ENCODE data around the gene MXRA8. TPM values are rescaled to one million over a fixed set of nuclear protein-coding genes. Genes with fewer than 3 reads are reported as not detected.
A peak's percentile ranks its signal among the peaks of the same experiment; 100 is the strongest.

MXRA8 gene
- total and polyA plus RNA-seq, 7 experiments from 2014 or later = 0.39 to 2.2 (median 0.86) TPM

DNA sequence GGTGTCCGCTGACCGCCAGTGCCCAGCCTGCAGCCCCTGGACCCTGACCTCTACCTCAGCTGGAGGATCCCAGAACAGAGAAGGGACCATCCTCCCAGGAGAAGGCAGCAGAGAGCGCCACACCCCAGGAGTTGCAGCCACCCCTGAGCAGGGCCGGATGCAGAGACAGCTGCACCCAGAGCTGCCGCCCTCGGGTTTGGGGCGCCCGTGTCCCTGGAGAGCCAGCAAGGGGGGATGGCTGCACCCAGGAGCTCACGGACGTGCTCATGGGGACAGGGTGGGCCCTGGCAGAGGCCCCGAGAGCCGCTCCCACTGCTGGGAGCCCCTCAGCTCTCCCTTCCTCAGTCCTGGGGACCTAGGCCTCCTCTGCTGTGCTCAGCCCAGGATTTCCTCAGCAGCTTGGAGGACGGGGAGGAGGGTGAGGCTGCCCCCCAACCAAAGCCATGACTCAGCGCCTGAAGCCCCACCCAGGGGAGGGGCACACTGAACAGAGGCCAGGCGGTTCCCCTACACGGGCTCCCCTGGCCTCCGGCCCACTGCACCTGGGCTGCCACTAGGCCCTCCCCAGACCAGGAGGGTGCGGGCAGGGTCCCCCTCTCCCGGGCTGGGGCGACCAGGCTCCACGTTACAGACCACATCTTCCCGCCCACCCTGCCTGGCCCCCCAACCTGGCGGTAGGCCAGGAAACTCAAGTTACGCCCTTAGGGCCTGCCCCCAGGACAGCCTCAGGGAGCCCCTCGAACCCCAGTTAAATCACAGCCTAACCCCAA, 52.9 kb downstream of the MXRA8 start:
- H3K9me3 ChIP-seq (ENCODE audit: control insufficient read depth in 2 of 3, low read length in 3 of 3) = no peaks in the 10 kb centered on the region
- Mint-ChIP-seq H3K36me3 (peaks cover 0 to 4% (median 0%) of the 10 kb centered on the region in 5 donors), H3K27me3 (no peaks in the 10 kb centered on the region), H3K9me3 (peaks cover 0 to 2% (median 0%) of the 10 kb centered on the region in 11 donors), H3K4me3 (peak overlapping the region; percentile 82 to 94 (median 88)), H3K4me1 (peaks cover 11 to 24% (median 17%) of the 10 kb centered on the region in 7 donors), H3K27ac (peak overlapping the region; percentile 37 to 88 (median 83))
- no peaks in the 10 kb centered on the region for H3K27me3 ChIP-seq (ENCODE audit: control insufficient read depth in 2 of 2, insufficient read depth in 2 of 2, low read length in 2 of 2)
- peak; percentile 41 to 63 (median 60) for DNase-seq
- ChIA-PET CTCF (interaction anchor here (0.5 to 1.0 kb wide), 7 partner anchors 15 to 203 kb away, joined by 3 to 4 read pairs (median 3); no protein-coding TSS in a partner anchor), POLR2A (interaction anchor here (0.6 to 1.3 kb wide), 7 partner anchors 15 to 203 kb away, joined by 3 to 6 read pairs (median 3); partner anchors contain the start of gene AURKAIP1)
- peaks cover 0 to 5% (median 0%) of the 10 kb centered on the region in 3 experiments for H3K36me3 ChIP-seq (ENCODE audit: control insufficient read depth in 2 of 3, insufficient read depth in 3 of 3, low read length in 3 of 3)
- H3K27ac ChIP-seq (ENCODE audit: low read depth, low read length) = peak overlapping the region; percentile 57
- intact Hi-C loops (cut with micrococcal nuclease) = loop anchor here (1.0 to 10.0 kb wide), 5 partner anchors 53 to 293 kb away; partner anchors contain the start of genes ISG15 (in 2 of the 2) and ATAD3A (in 1 of the 2)
- peak; percentile 26 for ATAC-seq
- H3K4me3 ChIP-seq (ENCODE audit: low read length) = peak overlapping the region; percentile 53
- peaks cover 31 to 34% of the 10 kb centered on the region in 2 donors for H3K4me1 ChIP-seq (ENCODE audit: control insufficient read depth in 2 of 2, insufficient read depth in 2 of 2, low read length in 2 of 2)

- Mint-ChIP-seq H3K27ac (peak overlapping the region in 7 of 9 donors; percentile 38 to 87 (median 68)), H3K9me3 (peaks cover 0 to 2% (median 0%) of the 10 kb centered on the region in 11 donors), H3K4me3 (peak overlapping the region; percentile 42 to 91 (median 85)), H3K4me1 (peaks cover 11 to 24% (median 18%) of the 10 kb centered on the region in 7 donors), H3K27me3 (no peaks in the 10 kb centered on the region), H3K36me3 (peaks cover 0 to 4% (median 0%) of the 10 kb centered on the region in 5 donors)
- intact Hi-C loops (cut with micrococcal nuclease) = loop anchor here (1.0 to 10.0 kb wide), 5 partner anchors 52 to 292 kb away; partner anchors contain the start of genes ISG15 (in 2 of the 2) and ATAD3A (in 1 of the 2)
- Histone ChIP-seq H3K4me1 (ENCODE audit: control insufficient read depth in 2 of 2, insufficient read depth in 2 of 2, low read length in 2 of 2) (peaks cover 28 to 34% of the 10 kb centered on the region in 2 donors), H3K9me3 (ENCODE audit: control insufficient read depth in 2 of 3, low read length in 3 of 3) (no peaks in the 10 kb centered on the region), H3K27ac (ENCODE audit: low read depth, low read length) (peak overlapping the region; percentile 57), H3K36me3 (ENCODE audit: control insufficient read depth in 2 of 3, insufficient read depth in 3 of 3, low read length in 3 of 3) (no peaks in the 10 kb centered on the region), H3K27me3 (ENCODE audit: control insufficient read depth in 2 of 2, insufficient read depth in 2 of 2, low read length in 2 of 2) (no peaks in the 10 kb centered on the region), H3K4me3 (ENCODE audit: low read length) (peak overlapping the region; percentile 53)
- POLR2A ChIA-PET = interaction anchor here (0.6 to 1.3 kb wide), 8 partner anchors 14 to 202 kb away, joined by 3 to 6 read pairs (median 3); partner anchors contain the start of gene AURKAIP1
- CTCF ChIA-PET = interaction anchor here (0.5 to 1.0 kb wide), 6 partner anchors 44 to 202 kb away, joined by 3 to 4 read pairs (median 4); no protein-coding TSS in a partner anchor
- DNase-seq = no peak
- no peak for ATAC-seq
Measured at GRCh38 chr1:1304331-1305299, 53.7 kb downstream of the MXRA8 start.

DNA sequence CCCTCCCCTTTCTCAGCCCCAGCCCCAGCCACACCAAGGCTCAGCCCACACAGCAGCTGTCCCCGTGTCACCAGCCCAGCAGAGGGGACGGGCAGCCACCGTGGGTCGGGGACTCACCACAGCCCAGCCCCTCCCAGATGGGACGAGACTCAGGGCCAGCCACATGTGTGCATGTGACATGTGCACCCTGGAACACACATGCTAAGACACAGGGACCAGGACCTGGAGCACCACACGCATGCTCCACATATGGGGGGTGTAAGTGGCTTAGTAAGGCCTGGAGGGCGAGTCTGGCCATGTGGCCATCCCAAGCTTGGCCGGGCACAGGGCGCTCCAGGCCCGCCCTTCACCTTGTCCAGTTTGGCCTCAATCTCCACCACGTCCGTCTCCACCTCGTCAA, 54.6 kb downstream of the MXRA8 start:
- ChIA-PET CTCF (interaction anchor here (0.6 kb wide), 1 partner anchor 150 kb away, joined by 6 read pairs; no protein-coding TSS in a partner anchor), POLR2A (interaction anchor here (0.9 to 1.3 kb wide), 2 partner anchors 12 to 50 kb away, joined by 3 read pairs; no protein-coding TSS in a partner anchor)
- Histone ChIP-seq H3K27me3 (ENCODE audit: control insufficient read depth in 2 of 2, insufficient read depth in 2 of 2, low read length in 2 of 2) (no peaks in the 10 kb centered on the region), H3K4me1 (ENCODE audit: control insufficient read depth in 2 of 2, insufficient read depth in 2 of 2, low read length in 2 of 2) (peaks cover 23 to 29% of the 10 kb centered on the region in 2 donors), H3K27ac (ENCODE audit: low read depth, low read length) (no peak overlapping the region), H3K4me3 (ENCODE audit: low read length) (no peak overlapping the region), H3K9me3 (ENCODE audit: control insufficient read depth in 2 of 3, low read length in 3 of 3) (no peaks in the 10 kb centered on the region), H3K36me3 (ENCODE audit: control insufficient read depth in 2 of 3, insufficient read depth in 3 of 3, low read length in 3 of 3) (no peaks in the 10 kb centered on the region)
- Mint-ChIP-seq H3K27ac (no peak overlapping the region), H3K36me3 (peaks cover 0 to 4% (median 0%) of the 10 kb centered on the region in 5 donors), H3K27me3 (no peaks in the 10 kb centered on the region), H3K4me1 (peaks cover 11 to 24% (median 18%) of the 10 kb centered on the region in 7 donors), H3K9me3 (peaks cover 0 to 2% (median 0%) of the 10 kb centered on the region in 11 donors), H3K4me3 (peak overlapping the region in 1 of 10 donors; percentile 56)
- intact Hi-C loops (cut with micrococcal nuclease) = loop anchor here in 1 of 2 donors (10.0 kb wide), 1 partner anchor 289 kb away; the partner anchor contains the start of gene ISG15
- no peak for ATAC-seq
- DNase-seq = no peak

DNA sequence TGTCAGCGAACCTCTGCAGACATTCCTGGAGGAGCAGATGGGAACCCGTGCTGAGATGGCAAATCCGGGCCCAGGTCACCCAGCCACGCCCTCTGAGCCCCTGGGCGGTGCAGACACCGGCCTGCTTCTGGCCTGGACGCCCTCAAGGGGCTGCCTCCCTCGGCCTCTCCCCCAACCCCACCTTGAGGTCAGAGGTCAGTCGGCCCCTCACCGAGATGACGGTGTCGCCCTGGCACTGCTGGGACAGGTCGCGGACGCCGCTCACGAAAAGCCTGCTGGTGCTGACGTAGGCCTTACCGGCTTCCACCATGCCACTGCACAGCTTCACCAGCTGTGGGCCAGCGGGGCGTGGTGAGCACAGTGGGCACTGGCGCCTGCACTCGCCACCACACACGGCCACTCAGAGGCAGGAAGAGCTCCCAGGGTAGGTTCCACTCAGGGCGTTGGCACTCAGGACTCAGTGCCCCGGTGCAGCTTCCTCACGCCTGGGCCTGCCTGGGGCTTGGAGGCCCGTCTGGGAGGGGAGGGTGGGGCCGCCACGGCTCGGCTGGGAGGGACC, 55.3 kb downstream of the MXRA8 start:
- H3K36me3 Mint-ChIP-seq = peaks cover 0 to 4% (median 0%) of the 10 kb centered on the region in 5 donors
- Histone ChIP-seq H3K9me3 (ENCODE audit: control insufficient read depth in 2 of 3, low read length in 3 of 3) (no peaks in the 10 kb centered on the region), H3K27ac (ENCODE audit: low read depth, low read length) (no peak overlapping the region), H3K27me3 (ENCODE audit: control insufficient read depth in 2 of 2, insufficient read depth in 2 of 2, low read length in 2 of 2) (no peaks in the 10 kb centered on the region), H3K36me3 (ENCODE audit: control insufficient read depth in 2 of 3, insufficient read depth in 3 of 3, low read length in 3 of 3) (peaks cover 0 to 1% (median 0%) of the 10 kb centered on the region in 3 experiments), H3K4me3 (ENCODE audit: low read length) (no peak overlapping the region), H3K4me1 (ENCODE audit: control insufficient read depth in 2 of 2, insufficient read depth in 2 of 2, low read length in 2 of 2) (peaks cover 23 to 29% of the 10 kb centered on the region in 2 donors)
- no peaks in the 10 kb centered on the region for H3K27me3 Mint-ChIP-seq
- DNase-seq (no peak), ATAC-seq (no peak)
- intact Hi-C loops (cut with micrococcal nuclease) = loop anchor here in 1 of 2 donors (10.0 kb wide), 1 partner anchor 288 kb away; the partner anchor contains the start of gene ISG15
- H3K9me3 Mint-ChIP-seq = peaks cover 0 to 2% (median 0%) of the 10 kb centered on the region in 11 donors
- H3K4me1 Mint-ChIP-seq = peaks cover 11 to 24% (median 18%) of the 10 kb centered on the region in 7 donors
- POLR2A ChIA-PET = interaction anchor here (1.3 kb wide), 1 partner anchor 11 kb away, joined by 3 read pairs; no protein-coding TSS in a partner anchor
- CTCF ChIA-PET = no interaction called here
- H3K4me3 Mint-ChIP-seq = no peak overlapping the region
- H3K27ac Mint-ChIP-seq = no peak overlapping the region

All from naive thymus-derived CD4-positive, alpha-beta T cell (primary cell).